ENCODE measurements around the gene CHCHD1.
"Not testable (repeated sequence)": the region's sequence is repeated elsewhere in the genome, so short reads cannot be mapped to it uniquely, and the experiment has no call there.

Gene CHCHD1

GRCh38 chr10:73781879-73782748, at the start of gene CHCHD1:
TSS of gene CHCHD1 (plus strand) at chr10:73782048. CDS start at chr10:73782076, 28 bp downstream.
- peak; percentile 92 for DNase-seq (ENCODE audit: low spot score)
- no peak for TF ChIP-seq CTCF (IDR thresholded peaks at IDR 0.05; ENCODE audit: borderline replicate concordance, control extremely low read depth, extremely low read depth, insufficient read depth, missing control alignments)
- in situ Hi-C loops (cut with MboI; ENCODE audit: low sequenced_read_pairs, unreplicated experiment): no loop called here

DNA sequence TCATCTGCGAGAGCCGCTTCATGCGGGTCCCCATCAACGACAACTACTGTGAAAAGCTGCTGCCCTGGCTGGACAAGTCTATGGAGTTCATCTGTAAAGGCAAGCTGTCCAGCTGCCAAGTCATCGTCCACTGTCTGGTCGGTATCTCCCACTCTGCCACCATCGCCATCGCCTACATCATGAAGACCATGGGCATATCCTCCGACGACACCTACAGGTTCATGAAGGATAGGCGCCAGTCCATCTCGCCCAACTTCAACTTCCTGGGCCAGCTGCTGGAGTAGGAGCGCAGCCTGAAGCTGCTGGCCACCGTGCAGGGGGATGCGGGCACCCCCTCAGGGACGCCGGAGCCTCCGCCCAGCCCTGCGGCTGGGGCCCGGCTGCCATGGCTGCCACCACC, 49.4 kb upstream of the CHCHD1 start:
- no peak for TF ChIP-seq CTCF (IDR thresholded peaks at IDR 0.05; ENCODE audit: borderline replicate concordance, control extremely low read depth, extremely low read depth, insufficient read depth, missing control alignments)
- no peak for DNase-seq (ENCODE audit: low spot score)

DNA sequence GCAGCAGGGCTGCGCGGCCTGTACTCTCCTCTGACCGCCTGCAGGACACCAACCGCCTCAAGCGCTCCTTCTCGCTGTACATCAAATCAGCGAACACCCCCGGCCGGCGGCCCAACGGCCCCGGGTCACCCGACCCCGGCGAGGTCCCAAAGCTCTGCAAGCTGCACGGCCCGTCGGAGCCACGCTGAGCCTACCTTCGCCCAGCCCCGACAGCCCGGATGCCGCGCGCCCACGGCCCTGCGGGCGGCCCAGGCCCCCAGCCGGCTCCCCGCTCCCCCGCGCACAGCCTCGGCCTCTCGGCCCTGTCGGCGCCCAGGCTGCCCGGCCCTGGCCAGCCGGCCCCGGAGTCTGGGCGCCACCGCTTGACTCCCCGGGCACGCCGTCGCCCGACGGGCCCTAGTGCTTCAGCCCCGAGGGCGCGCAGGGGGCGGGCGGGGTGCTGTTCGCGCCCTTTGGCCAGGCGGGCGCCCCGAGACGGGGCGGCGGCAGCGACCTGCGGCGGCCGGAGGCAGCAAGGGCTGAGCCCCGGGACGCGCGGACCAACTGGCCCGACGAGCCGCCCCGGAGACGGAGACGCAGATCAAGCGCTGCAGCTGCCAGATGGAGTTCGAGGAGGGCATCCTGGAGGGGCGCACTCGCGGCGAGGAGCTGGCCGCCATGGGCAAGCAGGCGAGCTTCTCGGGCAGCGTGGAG, 48.8 kb upstream of the CHCHD1 start:
- no peak for TF ChIP-seq CTCF (IDR thresholded peaks at IDR 0.05; ENCODE audit: borderline replicate concordance, control extremely low read depth, extremely low read depth, insufficient read depth, missing control alignments)
- in situ Hi-C loops (cut with MboI; ENCODE audit: low sequenced_read_pairs, unreplicated experiment): no loop called here
- no peak for DNase-seq (ENCODE audit: low spot score)

More for the DNA sequence above, 49.4 kb upstream of the CHCHD1 start:
- in situ Hi-C loops (cut with MboI; ENCODE audit: low sequenced_read_pairs, unreplicated experiment): no loop called here

DNA sequence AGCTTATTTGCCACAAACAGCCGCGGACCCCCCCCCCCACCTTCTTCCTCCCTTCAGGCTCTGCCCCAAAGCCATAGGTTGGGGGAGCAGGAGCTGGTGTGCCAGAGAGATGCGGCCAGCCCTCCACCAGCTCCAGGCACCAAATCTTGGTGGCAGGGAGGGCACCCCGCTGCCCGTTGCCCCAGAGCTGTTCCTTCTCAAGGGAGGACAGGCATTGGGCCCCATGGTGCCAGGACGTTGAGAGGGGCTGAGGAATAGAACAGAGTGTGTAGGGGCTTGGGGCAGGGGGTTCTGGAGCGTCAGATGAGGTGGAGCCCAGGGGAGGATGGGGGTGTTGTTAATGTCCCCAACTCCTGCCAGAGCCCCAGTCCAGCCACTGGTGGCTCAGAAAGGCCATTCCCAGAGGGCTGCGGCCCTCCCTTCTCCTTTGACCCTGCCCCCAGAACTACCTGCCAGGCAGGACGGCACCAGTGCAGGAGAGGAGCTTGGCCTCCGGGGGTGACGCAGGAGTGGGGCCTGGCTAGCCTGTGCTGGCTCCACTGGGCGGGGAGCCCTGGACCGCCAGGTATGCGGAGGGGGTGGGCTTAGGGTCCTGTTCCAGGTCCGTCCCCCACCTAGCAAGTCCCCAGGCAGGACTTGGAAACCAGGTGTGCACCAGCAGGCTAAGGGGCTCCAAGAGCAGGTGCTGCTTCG, 47.7 kb upstream of the CHCHD1 start:
- no peak for TF ChIP-seq CTCF (IDR thresholded peaks at IDR 0.05; ENCODE audit: borderline replicate concordance, control extremely low read depth, extremely low read depth, insufficient read depth, missing control alignments)
- no peak for DNase-seq (ENCODE audit: low spot score)
- in situ Hi-C loops (cut with MboI; ENCODE audit: low sequenced_read_pairs, unreplicated experiment): no loop called here

DNA sequence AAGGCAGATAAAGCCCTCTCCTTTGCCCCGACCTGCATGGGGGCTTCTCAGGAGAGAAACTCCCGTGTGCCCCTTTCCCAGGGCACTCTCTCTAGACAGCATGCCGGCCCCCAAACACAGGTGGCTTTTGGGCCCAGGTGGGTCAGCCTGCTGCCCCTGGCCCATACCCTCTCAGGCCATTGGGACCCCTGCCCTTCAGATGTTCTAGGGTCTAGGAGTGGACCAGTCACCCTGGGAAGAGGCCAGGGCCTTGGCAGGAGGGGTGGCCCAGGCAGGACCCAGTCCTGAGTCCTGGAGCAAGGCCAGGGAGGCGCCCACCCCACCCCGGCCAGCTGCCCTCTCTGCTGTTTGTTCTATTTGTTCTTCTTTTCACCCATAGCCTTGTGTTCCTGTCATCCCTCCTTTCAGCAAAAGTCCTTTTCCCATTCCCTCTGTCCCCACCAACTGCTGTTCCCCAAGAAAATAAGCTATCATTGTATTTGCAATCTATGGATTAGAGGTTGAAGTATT, 47.0 kb upstream of the CHCHD1 start:
- no peak for TF ChIP-seq CTCF (IDR thresholded peaks at IDR 0.05; ENCODE audit: borderline replicate concordance, control extremely low read depth, extremely low read depth, insufficient read depth, missing control alignments)
- in situ Hi-C loops (cut with MboI; ENCODE audit: low sequenced_read_pairs, unreplicated experiment): no loop called here
- DNase-seq (ENCODE audit: low spot score): no peak

DNA sequence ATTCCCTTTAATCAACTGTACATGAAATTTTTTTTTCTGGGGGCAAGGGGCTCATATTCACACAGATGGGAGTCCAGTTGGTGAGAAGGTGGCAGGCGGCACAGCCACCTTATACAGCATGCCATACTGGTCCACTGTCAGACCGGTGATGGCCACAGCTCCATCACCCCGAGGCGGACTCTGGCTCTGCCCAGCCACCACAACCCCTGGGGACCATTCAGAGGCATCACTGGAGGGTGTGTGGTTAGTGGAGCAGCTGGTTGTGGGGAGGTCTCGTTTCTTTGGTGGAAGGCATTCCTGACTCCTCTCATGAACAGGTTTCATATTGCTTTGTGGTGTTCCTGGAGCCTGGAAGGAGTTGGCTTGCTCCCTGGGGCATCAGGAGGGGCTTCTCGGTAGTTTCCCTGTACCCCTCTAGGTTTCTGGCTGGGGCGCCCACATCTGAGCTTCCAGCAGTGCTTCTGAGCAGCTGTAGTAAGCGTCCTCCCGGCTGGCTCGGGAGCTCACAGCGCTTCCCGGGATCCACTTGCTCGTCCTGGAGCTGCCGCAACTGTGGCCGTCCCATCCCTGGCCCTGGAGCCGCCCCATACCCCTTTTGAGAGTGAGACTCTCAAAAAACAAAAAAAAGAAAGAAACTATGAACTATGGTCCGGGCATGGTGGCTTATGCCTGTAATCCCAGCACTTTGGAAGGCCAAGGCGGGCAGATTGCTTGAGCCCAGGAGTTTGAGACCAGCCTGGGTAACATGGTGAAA, 41.2 kb upstream of the CHCHD1 start:
- in situ Hi-C loops (cut with MboI; ENCODE audit: low sequenced_read_pairs, unreplicated experiment); DNase-seq (ENCODE audit: low spot score): not testable (repeated sequence)

All from GM13976 (cell line).